CD4-positive, alpha-beta T cell treated with Interleukin-6 for 4 hours (primary cell): ENCODE measurements around the gene PDE3A.
"Not testable (repeated sequence)": the region's sequence is repeated elsewhere in the genome, so short reads cannot be mapped to it uniquely, and the experiment has no call there.

Experiments used
- DNase-seq: peaks from one replicate; pipeline ENCODE4 v3.0.0-alpha.2; 2020; ENCODE audit warnings: mixed read lengths

PDE3A gene

GRCh38 chr12:20503858-20504257 is 135.5 kb downstream of the PDE3A start:
- DNase-seq = no peak

DNA sequence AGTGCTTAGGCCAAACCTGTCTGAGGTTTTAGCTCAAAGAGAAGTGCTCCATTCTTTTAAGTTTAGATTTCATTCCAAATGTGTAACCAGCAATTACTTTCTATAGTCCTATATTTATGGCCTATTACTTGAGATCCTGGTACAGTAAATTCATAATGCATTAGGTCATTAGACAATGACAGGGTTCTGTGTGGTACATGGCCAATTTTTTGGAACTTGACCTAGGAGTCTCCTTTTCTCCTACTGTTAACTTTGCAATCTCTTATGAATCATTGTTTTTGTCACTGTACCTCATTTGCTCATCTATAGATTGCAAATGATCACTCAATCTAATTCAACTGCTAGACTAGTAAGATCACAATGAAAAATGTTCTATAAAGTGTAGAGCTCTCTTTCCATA is 136.7 kb downstream of the PDE3A start:
- DNase-seq = no peak

DNA sequence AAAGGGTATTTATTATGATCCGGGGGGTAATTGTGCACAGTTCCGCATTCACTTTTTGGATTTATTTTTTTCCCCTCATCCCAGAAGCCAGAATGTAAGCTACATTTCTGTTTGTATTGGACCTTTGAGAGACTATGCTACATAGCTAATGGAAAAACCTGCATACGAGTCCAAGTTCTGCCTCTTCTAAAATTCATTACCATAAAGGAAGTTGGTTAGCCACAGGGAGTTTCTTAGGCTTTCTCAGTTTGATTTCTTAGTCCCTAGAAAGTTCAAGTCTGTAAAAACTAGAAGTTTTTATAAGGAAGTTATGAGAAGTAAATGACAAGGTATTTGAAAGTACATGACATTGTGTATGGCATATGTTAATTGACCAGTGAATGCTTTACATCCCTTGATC is 138.7 kb downstream of the PDE3A start:
- DNase-seq = no peak

- DNase-seq = no peak
These were observed 139.4 kb downstream of the PDE3A start for GRCh38 chr12:20507711-20508110.

GRCh38 chr12:20508359-20508758 is 140.0 kb downstream of the PDE3A start:
- no peak for DNase-seq

- no peak for DNase-seq
These were observed 140.6 kb downstream of the PDE3A start for GRCh38 chr12:20508962-20509361.

GRCh38 chr12:20510811-20511210 is 142.5 kb downstream of the PDE3A start:
- DNase-seq = no peak

- DNase-seq = no peak
These were observed 144.9 kb downstream of the PDE3A start for GRCh38 chr12:20513189-20513588.

DNA sequence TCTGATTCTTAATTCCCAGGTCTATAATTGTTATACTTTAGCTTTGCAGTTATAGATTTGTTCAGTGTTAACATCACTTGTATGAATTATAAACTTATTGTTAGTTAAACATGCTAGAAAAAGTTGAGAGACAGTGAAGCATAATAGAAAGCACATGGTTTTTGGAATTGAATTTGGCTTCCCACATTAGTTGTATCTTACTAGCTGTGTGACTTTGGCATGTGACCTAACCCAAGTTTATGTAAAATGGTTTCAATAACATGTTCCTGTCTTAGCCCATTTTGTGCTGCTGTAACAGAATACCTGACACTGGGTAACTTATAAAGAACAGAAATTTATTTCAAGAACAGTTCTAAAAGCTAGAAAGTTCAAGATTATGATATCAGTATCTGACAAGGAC is 146.3 kb downstream of the PDE3A start:
- no peak for DNase-seq

GRCh38 chr12:20520532-20520931 is 152.2 kb downstream of the PDE3A start:
- DNase-seq = no peak

DNA sequence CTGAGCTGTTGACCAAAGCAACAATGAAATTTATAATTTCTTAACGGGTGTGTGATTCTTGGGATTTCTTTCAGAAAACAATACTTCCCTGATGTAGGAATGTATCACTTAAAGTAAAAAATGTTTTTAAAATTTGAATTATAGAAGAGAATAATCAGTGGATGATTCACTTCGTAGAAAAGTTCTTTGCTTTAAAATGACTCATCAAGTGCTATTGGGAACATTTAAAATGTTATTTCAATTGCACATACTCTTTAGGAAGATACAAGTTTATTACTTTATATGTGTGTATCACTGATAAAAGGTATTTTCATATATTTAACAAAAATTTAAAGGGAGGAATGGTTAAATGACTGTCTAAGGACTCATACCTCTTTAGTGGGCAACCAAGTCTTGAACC is 155.3 kb downstream of the PDE3A start:
- DNase-seq = no peak

- DNase-seq = no peak
These were observed 155.8 kb downstream of the PDE3A start for GRCh38 chr12:20524113-20524512.

DNA sequence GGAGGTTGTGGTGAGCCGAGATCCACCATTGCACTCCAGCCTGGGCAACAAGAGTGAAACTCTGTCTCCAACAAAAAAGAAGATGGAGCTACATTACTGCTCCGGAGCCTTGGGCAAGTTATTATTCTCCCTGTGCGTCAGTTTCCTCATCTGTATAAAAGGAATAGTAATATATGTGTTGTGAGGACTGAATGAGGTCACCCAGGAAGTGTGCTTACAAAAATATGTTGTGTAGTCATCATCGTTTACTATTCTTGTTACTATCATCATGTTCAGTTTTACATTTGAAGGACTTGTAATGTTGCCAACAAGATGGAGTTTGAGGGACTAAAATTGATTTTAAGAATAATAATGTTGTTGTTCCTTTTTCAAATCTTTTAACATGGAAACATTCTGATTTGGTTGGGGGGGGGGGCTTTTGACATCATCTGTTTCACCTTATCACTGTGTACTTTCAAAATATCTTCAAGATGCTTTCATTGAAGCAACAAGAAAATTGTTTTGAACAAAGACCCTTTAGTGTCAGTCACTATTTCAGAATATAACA is 156.8 kb downstream of the PDE3A start:
- DNase-seq = no peak

GRCh38 chr12:20527417-20528163 is 159.3 kb downstream of the PDE3A start:
- no peak for DNase-seq

GRCh38 chr12:20528208-20528607 is 159.9 kb downstream of the PDE3A start:
- DNase-seq = no peak

GRCh38 chr12:20546267-20546666 is 177.9 kb downstream of the PDE3A start:
- no peak for DNase-seq

DNA sequence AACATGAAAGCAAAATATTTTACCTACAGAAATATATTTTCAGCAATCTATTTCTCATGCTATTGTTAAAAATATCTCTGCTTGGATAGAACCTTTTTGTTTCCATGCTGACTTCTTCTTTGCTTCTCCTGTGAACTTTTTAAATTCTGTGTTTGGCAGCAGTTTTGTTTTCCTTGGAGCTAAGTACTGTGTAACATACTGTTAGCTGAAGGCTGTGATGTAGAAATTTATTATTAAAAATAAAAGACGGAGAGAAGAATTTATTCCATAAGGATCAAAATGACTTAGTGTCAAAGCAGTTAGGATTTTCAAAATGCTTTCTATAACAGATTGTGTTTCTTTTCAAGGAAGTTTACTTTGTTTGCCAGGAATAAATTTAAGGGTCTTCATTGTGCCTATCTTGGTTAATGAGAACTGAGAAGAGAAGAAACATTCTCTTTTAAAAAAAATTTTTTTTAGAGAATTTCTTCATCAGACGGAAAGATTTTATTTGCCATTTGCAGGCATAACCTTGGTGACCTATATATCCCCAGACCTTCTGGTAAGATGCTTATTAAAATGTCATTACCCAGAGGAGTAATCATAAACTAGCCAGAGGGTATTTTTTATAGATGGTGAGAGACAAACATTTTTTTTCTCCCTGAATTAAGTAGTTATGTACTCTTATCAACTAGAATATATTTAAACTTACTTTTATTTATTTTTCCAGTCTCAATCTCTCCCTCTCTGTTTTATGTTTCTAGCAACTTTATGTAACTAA is 179.7 kb downstream of the PDE3A start:
- DNase-seq = no peak

DNA sequence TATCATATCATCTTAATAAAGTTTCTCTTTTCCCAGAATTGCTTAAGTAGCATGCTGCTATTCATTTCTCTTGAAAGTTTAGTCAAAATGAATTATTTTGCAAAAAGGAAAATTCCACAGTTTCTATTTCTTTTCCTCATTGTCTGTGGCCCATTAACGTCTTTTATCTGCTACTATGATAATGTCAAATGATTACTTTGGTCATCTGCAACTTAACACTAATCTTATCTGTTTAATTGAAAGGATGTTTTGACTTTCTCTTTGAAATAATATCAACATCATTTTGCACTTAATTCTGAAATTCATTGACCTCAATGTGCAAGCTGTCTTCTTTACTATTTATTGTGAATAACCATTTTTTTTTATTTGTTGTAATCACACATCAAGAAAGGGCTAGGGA is 180.3 kb downstream of the PDE3A start:
- DNase-seq = no peak

DNA sequence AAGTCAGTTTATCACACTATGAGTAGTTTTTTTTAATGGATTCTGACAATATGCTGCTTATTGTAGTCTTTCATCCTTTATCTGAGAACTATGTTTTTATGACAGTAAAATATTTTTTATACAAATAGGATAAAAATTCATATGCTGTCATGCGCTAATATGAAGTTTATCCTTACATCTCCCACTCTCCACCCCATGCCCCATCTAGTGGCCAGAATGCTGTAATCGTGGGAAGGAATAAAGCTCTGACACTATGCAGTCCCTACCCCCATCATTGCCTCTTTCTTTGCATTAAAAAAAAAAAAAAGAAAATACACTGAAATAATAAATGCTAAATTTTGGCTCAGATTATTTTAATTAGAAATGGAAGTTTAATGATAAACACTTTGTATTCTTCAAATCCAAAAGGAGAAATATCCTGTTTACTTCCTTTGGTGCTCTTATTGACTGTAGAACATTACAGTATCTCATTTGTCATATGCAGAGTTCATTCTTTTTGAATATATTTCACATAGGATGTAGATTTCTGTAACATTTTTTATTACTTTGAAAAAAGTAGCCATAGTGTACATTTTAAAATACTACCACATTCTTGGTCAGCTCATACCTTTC is 180.9 kb downstream of the PDE3A start:
- DNase-seq = no peak

DNA sequence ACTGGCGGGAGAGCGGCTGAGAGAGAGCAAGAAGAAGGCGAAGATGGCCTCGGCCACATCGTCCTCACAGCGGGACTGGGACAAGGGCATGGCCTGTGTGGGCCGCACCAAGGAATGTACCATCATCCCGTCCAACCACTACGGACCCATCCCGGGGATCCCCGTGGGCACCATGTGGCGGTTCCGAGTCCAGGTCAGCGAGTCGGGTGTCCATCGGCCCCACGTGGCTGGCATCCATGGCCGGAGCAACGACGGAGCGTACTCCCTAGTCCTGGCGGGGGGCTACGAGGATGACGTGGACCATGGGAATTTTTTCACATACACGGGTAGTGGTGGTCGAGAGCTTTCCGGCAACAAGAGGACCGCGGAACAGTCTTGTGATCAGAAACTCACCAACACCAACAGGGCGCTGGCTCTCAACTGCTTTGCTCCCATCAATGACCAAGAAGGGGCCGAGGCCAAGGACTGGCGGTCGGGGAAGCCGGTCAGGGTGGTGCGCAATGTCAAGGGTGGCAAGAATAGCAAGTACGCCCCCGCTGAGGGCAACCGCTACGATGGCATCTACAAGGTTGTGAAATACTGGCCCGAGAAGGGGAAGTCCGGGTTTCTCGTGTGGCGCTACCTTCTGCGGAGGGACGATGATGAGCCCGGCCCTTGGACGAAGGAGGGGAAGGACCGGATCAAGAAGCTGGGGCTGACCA is 183.6 kb downstream of the PDE3A start:
- DNase-seq = not testable (repeated sequence)

DNA sequence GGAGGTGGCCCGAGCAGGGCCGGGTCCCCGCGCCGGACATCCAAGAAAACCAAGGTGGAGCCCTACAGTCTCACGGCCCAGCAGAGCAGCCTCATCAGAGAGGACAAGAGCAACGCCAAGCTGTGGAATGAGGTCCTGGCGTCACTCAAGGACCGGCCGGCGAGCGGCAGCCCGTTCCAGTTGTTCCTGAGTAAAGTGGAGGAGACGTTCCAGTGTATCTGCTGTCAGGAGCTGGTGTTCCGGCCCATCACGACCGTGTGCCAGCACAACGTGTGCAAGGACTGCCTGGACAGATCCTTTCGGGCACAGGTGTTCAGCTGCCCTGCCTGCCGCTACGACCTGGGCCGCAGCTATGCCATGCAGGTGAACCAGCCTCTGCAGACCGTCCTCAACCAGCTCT is 184.2 kb downstream of the PDE3A start:
- not testable (repeated sequence) for DNase-seq

DNA sequence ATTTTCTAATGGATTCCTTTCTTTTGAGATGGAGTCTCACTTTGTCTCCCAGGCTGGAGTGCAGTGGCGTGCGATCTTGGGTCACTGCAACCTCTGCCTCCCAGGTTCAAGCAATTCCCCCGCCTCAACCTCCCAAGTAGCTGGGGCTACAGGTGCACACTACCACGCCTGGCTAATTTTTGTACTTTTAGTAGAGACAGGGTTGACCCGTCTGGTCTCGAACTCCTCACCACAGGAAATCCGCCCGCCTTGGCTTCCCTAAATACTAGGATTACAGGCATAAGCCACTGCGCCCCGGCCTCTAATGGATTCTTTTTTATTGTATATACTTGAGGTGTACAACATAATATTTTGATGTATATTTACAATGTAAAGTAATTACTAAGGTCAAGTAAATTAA is 186.7 kb downstream of the PDE3A start:
- no peak for DNase-seq

DNA sequence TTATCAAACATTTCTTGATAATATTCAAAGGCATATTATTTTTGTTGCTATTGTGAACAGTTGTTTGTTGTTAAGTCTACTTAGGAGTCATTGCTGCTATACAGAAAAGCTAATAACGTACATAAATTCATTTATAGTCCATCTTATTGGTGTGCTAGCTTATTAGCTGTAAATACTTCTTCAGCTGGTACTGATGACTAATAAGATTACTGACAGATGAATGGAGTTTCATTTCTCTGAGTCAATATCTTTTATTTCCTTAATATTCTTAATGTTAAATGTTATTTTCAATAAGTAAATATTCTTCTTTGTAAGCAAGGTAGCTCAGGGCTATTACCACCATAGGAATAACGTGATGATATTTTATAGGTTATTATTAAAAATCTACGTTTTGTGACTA is 187.4 kb downstream of the PDE3A start:
- no peak for DNase-seq
